ENCODE measurements around the gene TTC4.

TTC4 gene

GRCh38 chr1:54736685-54737084 is 21.0 kb downstream of the TTC4 start:
- no peaks in the 10 kb centered on the region for H3K9me3 ChIP-seq
- no peak for TF ChIP-seq CTCF (IDR thresholded peaks at IDR 0.05; ENCODE audit: low read depth, low read length)
- 0 out of 2 replicates have a peak, but pooled peaks cover 3% of the 10 kb centered on the region for H3K36me3 ChIP-seq
- no peak for DNase-seq
- H3K4me1 ChIP-seq: no peaks in the 10 kb centered on the region
- H3K4me3 ChIP-seq (ENCODE audit: low read depth, low read length): no peak overlapping the region
- no peaks in the 10 kb centered on the region for H3K27me3 ChIP-seq

- Histone ChIP-seq H3K27me3 (no peaks in the 10 kb centered on the region), H3K4me1 (no peaks in the 10 kb centered on the region), H3K4me3 (ENCODE audit: low read depth, low read length) (no peak overlapping the region), H3K9me3 (no peaks in the 10 kb centered on the region), H3K36me3 (0 out of 2 replicates have a peak, but pooled peaks cover 5% of the 10 kb centered on the region)
- DNase-seq: no peak
- no peak for TF ChIP-seq CTCF (IDR thresholded peaks at IDR 0.05; ENCODE audit: low read depth, low read length)
Observed at GRCh38 chr1:54738244-54738643, 22.6 kb downstream of the TTC4 start.

GRCh38 chr1:54741531-54741930 is 25.9 kb downstream of the TTC4 start:
- Histone ChIP-seq H3K27me3 (no peaks in the 10 kb centered on the region), H3K4me1 (no peaks in the 10 kb centered on the region), H3K36me3 (0 out of 2 replicates have a peak, but pooled peaks cover 5% of the 10 kb centered on the region), H3K9me3 (no peaks in the 10 kb centered on the region), H3K4me3 (ENCODE audit: low read depth, low read length) (no peak overlapping the region)
- DNase-seq: no peak
- TF ChIP-seq CTCF (IDR thresholded peaks at IDR 0.05; ENCODE audit: low read depth, low read length): no peak

GRCh38 chr1:54742282-54742681 is 26.6 kb downstream of the TTC4 start:
- no peak for DNase-seq
- 0 out of 2 replicates have a peak, but pooled peaks cover 2% of the 10 kb centered on the region for H3K36me3 ChIP-seq
- no peaks in the 10 kb centered on the region for H3K27me3 ChIP-seq
- TF ChIP-seq CTCF (IDR thresholded peaks at IDR 0.05; ENCODE audit: low read depth, low read length): no peak
- no peak overlapping the region for H3K4me3 ChIP-seq (ENCODE audit: low read depth, low read length)
- H3K9me3 ChIP-seq: no peaks in the 10 kb centered on the region
- H3K4me1 ChIP-seq: no peaks in the 10 kb centered on the region

- no peak for TF ChIP-seq CTCF (IDR thresholded peaks at IDR 0.05; ENCODE audit: low read depth, low read length)
Observed at GRCh38 chr1:54743416-54744226, 28.0 kb downstream of the TTC4 start.

GRCh38 chr1:54744696-54745095 is 29.0 kb downstream of the TTC4 start:
- H3K4me1 ChIP-seq: no peaks in the 10 kb centered on the region
- H3K36me3 ChIP-seq: 0 out of 2 replicates have a peak, but pooled peaks cover 2% of the 10 kb centered on the region
- no peak for TF ChIP-seq CTCF (IDR thresholded peaks at IDR 0.05; ENCODE audit: low read depth, low read length)
- no peak for DNase-seq
- H3K27me3 ChIP-seq: no peaks in the 10 kb centered on the region
- no peak overlapping the region for H3K4me3 ChIP-seq (ENCODE audit: low read depth, low read length)
- no peaks in the 10 kb centered on the region for H3K9me3 ChIP-seq

More at GRCh38 chr1:54743416-54744226, 28.0 kb downstream of the TTC4 start:
- Histone ChIP-seq H3K36me3 (0 out of 2 replicates have a peak, but pooled peaks cover 2% of the 10 kb centered on the region), H3K4me1 (no peaks in the 10 kb centered on the region), H3K9me3 (no peaks in the 10 kb centered on the region), H3K27me3 (no peaks in the 10 kb centered on the region), H3K4me3 (ENCODE audit: low read depth, low read length) (no peak overlapping the region)
- DNase-seq: no peak

Data from BE2C (cell line).